GM19463 (cell line): ENCODE measurements around the gene SNX32.
A peak's percentile ranks its signal among the peaks of the same experiment; 100 is the strongest.

Experiments used
- ATAC-seq: cut with Tn5 transposase; IDR thresholded peaks from one replicate; pipeline ENCODE4 v1.9.1; 2021; ENCODE audit warnings: mild to moderate bottlenecking, moderate library complexity; ENCODE audit not compliant: unreplicated experiment

Gene SNX32

GRCh38 chr11:65796726-65797601 lies 36.8 kb upstream of the SNX32 start:
- no peak for ATAC-seq

GRCh38 chr11:65797711-65798110 lies 36.1 kb upstream of the SNX32 start:
- ATAC-seq: no peak

- no peak for ATAC-seq
Observed at GRCh38 chr11:65798882-65799281, 34.9 kb upstream of the SNX32 start.

- ATAC-seq: no peak
Observed at GRCh38 chr11:65801153-65801987, 32.4 kb upstream of the SNX32 start.

- peak; percentile 80 for ATAC-seq
Observed at GRCh38 chr11:65802841-65803240, 30.9 kb upstream of the SNX32 start.

GRCh38 chr11:65803797-65804492 lies 29.8 kb upstream of the SNX32 start:
- ATAC-seq: no peak

GRCh38 chr11:65806979-65807378 lies 26.8 kb upstream of the SNX32 start:
- ATAC-seq: no peak

- ATAC-seq: no peak
Observed at GRCh38 chr11:65808744-65809341, 24.9 kb upstream of the SNX32 start.

- ATAC-seq: no peak
Observed at GRCh38 chr11:65809496-65809895, 24.3 kb upstream of the SNX32 start.

GRCh38 chr11:65810046-65810868 lies 23.5 kb upstream of the SNX32 start:
- ATAC-seq: no peak

- no peak for ATAC-seq
Observed at GRCh38 chr11:65811764-65812475, 21.8 kb upstream of the SNX32 start.

GRCh38 chr11:65814131-65814985 lies 19.4 kb upstream of the SNX32 start:
- no peak for ATAC-seq

GRCh38 chr11:65814986-65815565 lies 18.7 kb upstream of the SNX32 start:
- ATAC-seq: no peak

GRCh38 chr11:65816696-65817095 lies 17.1 kb upstream of the SNX32 start:
- ATAC-seq: no peak

- ATAC-seq: no peak
Observed at GRCh38 chr11:65817312-65817834, 16.4 kb upstream of the SNX32 start.

GRCh38 chr11:65817835-65818680 lies 15.7 kb upstream of the SNX32 start:
- peak; percentile 78 for ATAC-seq

- ATAC-seq: no peak
Observed at GRCh38 chr11:65821107-65821506, 12.7 kb upstream of the SNX32 start.
